H1 (cell line): Measurements from ENCODE around the gene CORIN. TPM values are rescaled to one million over a fixed set of nuclear protein-coding genes. Genes with fewer than 3 reads are reported as not detected.

Source experiments
- CTCF ChIA-PET: fragments of 300-600 bp; sonication (Branson Sonifier 250); formaldehyde crosslinking; loops from one replicate; lab custom pipeline; 2021; ENCODE audit not compliant: partially characterized antibody; lab: Charles Lee
- POLR2A ChIA-PET: fragments of 300-600 bp; sonication (Branson Sonifier 250); formaldehyde crosslinking; loops from one replicate; lab custom pipeline; 2021; ENCODE audit warnings: inconsistent platforms; ENCODE audit not compliant: partially characterized antibody; lab: Charles Lee
- DNase-seq, 2 experiments: peaks; one replicate each; pipeline versions ENCODE4 v3.0.0 to v3.0.0-alpha.2; 2010 to 2022; ENCODE audit warnings: low spot score in 2 of 2, low read depth in 1 of 2, mixed read lengths in 1 of 2
- FAIRE-seq: peaks from 2 replicates; lab custom pipeline; 2011; peaks lifted over from hg19 to GRCh38; lab: Jason Lieb, UNC
- H2AFZ ChIP-seq: 2 replicates; pipeline ENCODE4 v1.8.1; 2012; ENCODE audit warnings: low read length, inconsistent platforms
- H2AK5ac ChIP-seq: 2 replicates; pipeline ENCODE4 v1.6.1; 2013; ENCODE audit warnings: low read depth, low read length
- H2BK120ac ChIP-seq: replicated peaks from 2 replicates; pipeline ENCODE3; 2013; ENCODE audit warnings: low read depth, low read length, inconsistent platforms
- H2BK12ac ChIP-seq: 2 replicates; pipeline ENCODE4 v1.6.1; 2013; ENCODE audit warnings: low read depth, low read length
- H2BK15ac ChIP-seq: 2 replicates; pipeline ENCODE4 v1.6.1; 2013; ENCODE audit warnings: low read length
- H2BK20ac ChIP-seq: 2 replicates; pipeline ENCODE4 v1.6.1; 2013; ENCODE audit warnings: low read length
- H2BK5ac ChIP-seq: 2 replicates; pipeline ENCODE4 v1.6.1; 2013; ENCODE audit warnings: low read depth, low read length
- H3K14ac ChIP-seq: 2 replicates; pipeline ENCODE4 v1.6.1; 2013; ENCODE audit warnings: inconsistent platforms; ENCODE audit not compliant: insufficient read length
- H3K18ac ChIP-seq: 2 replicates; pipeline ENCODE4 v1.6.1; 2013; ENCODE audit warnings: low read length; ENCODE audit errors: extremely low read depth
- H3K23ac ChIP-seq: 2 replicates; pipeline ENCODE4 v1.6.1; 2013; ENCODE audit warnings: inconsistent platforms; ENCODE audit not compliant: insufficient read length
- H3K23me2 ChIP-seq: 2 replicates; pipeline ENCODE4 v1.6.1; 2013; ENCODE audit warnings: low read depth, low read length
- H3K27ac ChIP-seq: 2 replicates; pipeline ENCODE4 v1.6.1; 2011; ENCODE audit warnings: low read depth, low read length, inconsistent platforms
- H3K27me3 ChIP-seq, 4 experiments: replicated peaks in 1 of 4; 1 replicate in 1 of 4; 2 replicates in 3 of 4; pipeline versions ENCODE4 v1.6.1 to v1.8.1; 2011 to 2013; ENCODE audit warnings: low read length in 3 of 4, mild to moderate bottlenecking in 3 of 4, inconsistent platforms in 2 of 4, mixed read lengths in 2 of 4, moderate library complexity in 1 of 4; ENCODE audit not compliant: control insufficient read depth in 3 of 4, insufficient read depth in 3 of 4; ENCODE audit errors: extremely low read depth in 1 of 4
- H3K36me3 ChIP-seq, 4 experiments: 2 replicates each; pipeline versions ENCODE4 v1.6.1 to v1.8.1; 2011 to 2013; ENCODE audit warnings: mild to moderate bottlenecking in 4 of 4, low read length in 3 of 4, moderate library complexity in 2 of 4, control low read depth in 1 of 4, inconsistent platforms in 1 of 4; ENCODE audit not compliant: insufficient read depth in 4 of 4, control insufficient read depth in 2 of 4
- H3K4ac ChIP-seq: replicated peaks from 2 replicates; pipeline ENCODE3; 2013; ENCODE audit warnings: low read length, low read depth, mixed read lengths, inconsistent platforms; ENCODE audit not compliant: insufficient read length
- H3K4me1 ChIP-seq, 4 experiments: replicated peaks in 1 of 4; 1 replicate in 1 of 4; 2 replicates in 3 of 4; pipeline versions ENCODE4 v1.6.1 to v1.8.1; 2011 to 2013; ENCODE audit warnings: low read length in 3 of 4, inconsistent platforms in 2 of 4, mixed read lengths in 1 of 4; ENCODE audit not compliant: insufficient read depth in 4 of 4, control insufficient read depth in 3 of 4
- H3K4me2 ChIP-seq, 2 experiments: 2 replicates each; pipeline versions ENCODE4 v1.6.1 to v1.8.1; 2011 to 2013; ENCODE audit warnings: low read depth in 2 of 2, low read length in 2 of 2, control low read depth in 1 of 2, inconsistent platforms in 1 of 2, mild to moderate bottlenecking in 1 of 2; ENCODE audit not compliant: insufficient read depth in 1 of 2
- H3K4me3 ChIP-seq, 4 experiments: fragments of 200-600, 300-600 bp in 1 of 4; sonication (generic), shearing (Covaris generic), sonication (Bioruptor Twin) in 1 of 4; 2 replicates each; pipeline versions ENCODE4 v1.5.1 to v1.8.1; 2011 to 2016; ENCODE audit warnings: low read length in 4 of 4, low read depth in 3 of 4, control low read depth in 2 of 4, inconsistent platforms in 2 of 4, mild to moderate bottlenecking in 2 of 4, mixed read lengths in 1 of 4, moderate library complexity in 1 of 4; ENCODE audit not compliant: insufficient read depth in 2 of 4; ENCODE audit errors: extremely low read depth in 1 of 4
- H3K56ac ChIP-seq: replicated peaks from 2 replicates; pipeline ENCODE3; 2013; ENCODE audit warnings: low read depth, mild to moderate bottlenecking, mixed read lengths, low read length, inconsistent platforms; ENCODE audit not compliant: insufficient read length
- H3K79me1 ChIP-seq: 2 replicates; pipeline ENCODE4 v1.6.1; 2013; ENCODE audit warnings: low read depth, low read length, control low read depth
- H3K79me2 ChIP-seq, 2 experiments: 2 replicates each; pipeline versions ENCODE4 v1.6.1 to v1.8.1; 2012 to 2013; ENCODE audit warnings: low read length in 2 of 2, mild to moderate bottlenecking in 2 of 2, inconsistent platforms in 1 of 2; ENCODE audit not compliant: insufficient read depth in 2 of 2, control insufficient read depth in 1 of 2
- H3K9ac ChIP-seq, 4 experiments: replicated peaks in 1 of 4; 1 replicate in 1 of 4; 2 replicates in 3 of 4; pipeline versions ENCODE4 v1.6.1 to v1.8.1; 2011 to 2013; ENCODE audit warnings: low read depth in 3 of 4, low read length in 3 of 4, control low read depth in 2 of 4, mild to moderate bottlenecking in 2 of 4, moderate library complexity in 2 of 4, inconsistent platforms in 1 of 4; ENCODE audit errors: extremely low read depth in 1 of 4
- H3K9me3 ChIP-seq, 2 experiments: 2 replicates each; pipeline versions ENCODE4 v1.6.1 to v1.8.1; 2012 to 2013; ENCODE audit warnings: mild to moderate bottlenecking in 2 of 2, moderate library complexity in 2 of 2, control low read depth in 1 of 2, inconsistent platforms in 1 of 2, low read depth in 1 of 2, low read length in 1 of 2, mixed read lengths in 1 of 2; ENCODE audit not compliant: insufficient read depth in 2 of 2
- H4K20me1 ChIP-seq, 2 experiments: replicated peaks in 1 of 2; 2 replicates each; pipeline versions ENCODE3 to v1.8.1; 2011 to 2013; ENCODE audit warnings: inconsistent platforms in 2 of 2, low read length in 2 of 2, mild to moderate bottlenecking in 1 of 2; ENCODE audit not compliant: insufficient read depth in 2 of 2, control insufficient read depth in 1 of 2
- H4K5ac ChIP-seq: 2 replicates; pipeline ENCODE4 v1.6.1; 2013; ENCODE audit warnings: low read length, low read depth, mixed read lengths, inconsistent platforms; ENCODE audit not compliant: insufficient read length
- H4K8ac ChIP-seq: 2 replicates; pipeline ENCODE4 v1.8.0; 2013; ENCODE audit warnings: mild to moderate bottlenecking, moderate library complexity, low read length, inconsistent platforms; ENCODE audit not compliant: insufficient read depth; ENCODE audit errors: extremely low read depth
- H4K91ac ChIP-seq: replicated peaks from 2 replicates; pipeline ENCODE3; 2013; ENCODE audit warnings: low read length, mixed read lengths, inconsistent platforms; ENCODE audit not compliant: insufficient read length
- TAF7 ChIP-seq: optimal IDR thresholded peaks from 2 replicates; pipeline ENCODE3; 2011; ENCODE audit warnings: low read depth, mild to moderate bottlenecking, inconsistent platforms, low read length, moderate library complexity, borderline replicate concordance
- USF2 ChIP-seq: IDR thresholded peaks from 2 replicates; pipeline ENCODE4 v1.6.1; 2011; ENCODE audit warnings: low read length, improper control_type of control experiment
- WGBS, 2 experiments: shearing (Covaris generic) in 1 of 2; methylation state at CpG; one replicate each; pipeline versions ENCODE4 v1.1.6 to v1.1.7; 2013 to 2015; ENCODE audit warnings: low lambda C conversion rate in 2 of 2, mixed read lengths in 2 of 2, inconsistent platforms in 1 of 2, low coverage in 1 of 2, missing lambda C conversion rate in 1 of 2; ENCODE audit not compliant: insufficient replicate concordance in 2 of 2, insufficient coverage in 1 of 2, insufficient read length in 1 of 2; ENCODE audit errors: extremely low coverage in 1 of 2, missing lambda C conversion rate in 1 of 2; 5-methylcytosine and 5-hydroxymethylcytosine counted together
- polyA plus RNA-seq, 7 experiments: library from polyadenylated mRNA; depleted of rRNA in 3 of 7; stranded (reverse) in 5 of 7; unstranded in 2 of 7; fragments of >200 nt in 5 of 7; fragments of 200-250 nt in 2 of 7; gene quantifications; 1 replicate in 5 of 7; 2 replicates in 1 of 7; 4 replicates in 1 of 7; pipeline versions ENCODE4 v1.2.1 to v1.2.3, GENCODE V29; 2011 to 2013; ENCODE audit warnings: missing spikeins in 2 of 7, mixed read lengths in 2 of 7
- total RNA-seq: library from RNA; stranded (reverse); fragmentation: NEBNext Ultra II Directional; extraction: Animal tissue kit (Norgen Biotek cat#: 25700); gene quantifications from 2 replicates; pipeline ENCODE4 v1.2.1, GENCODE V29; 2021

CORIN gene
- total and polyA plus RNA-seq, 2 of the 8 experiments (the other 6 are each of a cell fraction or from before 2014, with no cell fraction given): 0.09 to 0.32 TPM

GRCh38 chr4:47619691-47620090 lies 218.2 kb downstream of the CORIN start:
- Histone ChIP-seq H2BK120ac (no peak overlapping the region), H3K36me3 (no peaks in the 10 kb centered on the region), H3K9ac (no peak overlapping the region), H3K27ac (no peak overlapping the region), H3K4ac (no peak overlapping the region), H3K14ac (no peak overlapping the region), H3K56ac (no peak overlapping the region), H3K4me1 (no peaks in the 10 kb centered on the region), H2BK5ac (no peak overlapping the region), H2BK15ac (no peak overlapping the region), H3K4me3 (no peak overlapping the region), H2AK5ac (no peak overlapping the region), H4K91ac (no peak overlapping the region), H2BK12ac (no peak overlapping the region), H4K8ac (no peak overlapping the region), H3K4me2 (no peak overlapping the region), H3K79me2 (no peaks in the 10 kb centered on the region), H3K23me2 (no peaks in the 10 kb centered on the region), H4K20me1 (no peaks in the 10 kb centered on the region), H2AFZ (no peak overlapping the region), H3K27me3 (no peaks in the 10 kb centered on the region), H2BK20ac (no peak overlapping the region), H4K5ac (no peak overlapping the region), H3K23ac (no peak overlapping the region), H3K79me1 (no peaks in the 10 kb centered on the region), H3K18ac (no peak overlapping the region), H3K9me3 (no peaks in the 10 kb centered on the region)
- DNase-seq (no peak), FAIRE-seq (no peak)
- WGBS, 2 experiments: 89% methylated on average over 2 of the region's 2 CpGs; no CpG with 5 or more reads in 1 of the 2 experiments
- ChIA-PET POLR2A (no interaction called here), CTCF (no interaction called here)
- no peak for TF ChIP-seq TAF7
- TF ChIP-seq USF2: no peak
